DND-41 (cell line): ENCODE measurements around the gene SKAP1.

Experiments used
- ATAC-seq: fragments of 200-7000 bp; cut with Tn5 transposase; 3 replicates; pipeline ENCODE4 v1.9.1; 2021; ENCODE audit warnings: low read depth; ENCODE audit not compliant: insufficient read depth
- DNase-seq: peaks from one replicate; pipeline ENCODE4 v3.0.0-alpha.2; 2020
- H2AFZ ChIP-seq: 2 replicates; pipeline ENCODE4 v1.6.0; 2012; ENCODE audit warnings: low read depth, low read length
- H3K27ac ChIP-seq: 2 replicates; pipeline ENCODE4 v1.5.1; 2012; ENCODE audit warnings: low read length, inconsistent platforms
- H3K27me3 ChIP-seq: fragments of 200-600 bp; sonication (generic); 2 replicates; pipeline ENCODE4 v1.6.0; 2012; ENCODE audit warnings: low read length, mild to moderate bottlenecking, inconsistent platforms; ENCODE audit not compliant: insufficient read depth, poor library complexity
- H3K36me3 ChIP-seq: 2 replicates; pipeline ENCODE4 v1.5.1; 2012; ENCODE audit warnings: low read length, inconsistent platforms; ENCODE audit not compliant: insufficient read depth
- H3K4me1 ChIP-seq: 2 replicates; pipeline ENCODE4 v1.5.1; 2012; ENCODE audit warnings: mild to moderate bottlenecking, low read length; ENCODE audit not compliant: insufficient read depth
- H3K4me2 ChIP-seq: 2 replicates; pipeline ENCODE4 v1.6.0; 2012; ENCODE audit warnings: mild to moderate bottlenecking, moderate library complexity, low read length, inconsistent platforms; ENCODE audit not compliant: insufficient read depth
- H3K4me3 ChIP-seq, 2 experiments: fragments of 200-600 bp in 1 of 2; shearing (Covaris generic) in 1 of 2; 2 replicates each; pipeline ENCODE4 v1.5.1; 2012 to 2016; ENCODE audit warnings: inconsistent platforms in 2 of 2, low read length in 2 of 2, mild to moderate bottlenecking in 2 of 2, low read depth in 1 of 2, moderate library complexity in 1 of 2
- H3K79me2 ChIP-seq: 2 replicates; pipeline ENCODE4 v1.6.0; 2012; ENCODE audit warnings: low read length, inconsistent platforms; ENCODE audit not compliant: insufficient read depth
- H3K9ac ChIP-seq: 2 replicates; pipeline ENCODE4 v1.6.0; 2012; ENCODE audit warnings: low read depth, mild to moderate bottlenecking, inconsistent platforms, low read length, moderate library complexity
- H3K9me3 ChIP-seq: 2 replicates; pipeline ENCODE4 v1.5.1; 2012; ENCODE audit warnings: low read length, moderate library complexity, mild to moderate bottlenecking, inconsistent platforms; ENCODE audit not compliant: insufficient read depth, severe bottlenecking
- H4K20me1 ChIP-seq: 2 replicates; pipeline ENCODE4 v1.6.0; 2012; ENCODE audit warnings: low read length; ENCODE audit not compliant: insufficient read depth
- CTCF ChIP-seq: IDR thresholded peaks from 2 replicates; pipeline ENCODE4 v1.5.1; 2012; ENCODE audit warnings: borderline replicate concordance, low read length, moderate library complexity, mild to moderate bottlenecking; ENCODE audit not compliant: poor library complexity, severe bottlenecking; ENCODE audit errors: extremely low read depth
- EZH2 ChIP-seq: IDR thresholded peaks from 3 replicates; pipeline ENCODE4 v1.6.1; 2012; ENCODE audit warnings: borderline replicate concordance, low read depth, mild to moderate bottlenecking, moderate library complexity, low read length, inconsistent platforms; ENCODE audit not compliant: severe bottlenecking

Gene SKAP1

GRCh38 chr17:48192321-48192731, 237.7 kb downstream of the SKAP1 start:
- H3K4me3 ChIP-seq = no peak overlapping the region
- DNase-seq (no peak), ATAC-seq (no peak)
- H3K79me2 ChIP-seq = no peaks in the 10 kb centered on the region
- H3K27me3 ChIP-seq = peaks cover 61% of the 10 kb centered on the region
- H3K9me3 ChIP-seq = no peaks in the 10 kb centered on the region
- H4K20me1 ChIP-seq = no peaks in the 10 kb centered on the region
- H3K27ac ChIP-seq = no peak overlapping the region
- TF ChIP-seq EZH2 (no peak), CTCF (no peak)
- no peak overlapping the region for H3K4me2 ChIP-seq
- no peak overlapping the region for H2AFZ ChIP-seq
- no peaks in the 10 kb centered on the region for H3K36me3 ChIP-seq
- H3K4me1 ChIP-seq = no peaks in the 10 kb centered on the region
- H3K9ac ChIP-seq = no peak overlapping the region

GRCh38 chr17:48191362-48191761, 238.7 kb downstream of the SKAP1 start:
- Histone ChIP-seq H3K9me3 (no peaks in the 10 kb centered on the region), H4K20me1 (no peaks in the 10 kb centered on the region), H3K79me2 (no peaks in the 10 kb centered on the region), H3K27ac (no peak overlapping the region), H3K36me3 (no peaks in the 10 kb centered on the region), H3K4me3 (no peak overlapping the region), H3K4me2 (no peak overlapping the region), H3K27me3 (peaks cover 62% of the 10 kb centered on the region), H3K9ac (no peak overlapping the region), H2AFZ (no peak overlapping the region), H3K4me1 (no peaks in the 10 kb centered on the region)
- TF ChIP-seq EZH2 (no peak), CTCF (no peak)
- DNase-seq (no peak), ATAC-seq (no peak)

- Histone ChIP-seq H3K9me3 (no peaks in the 10 kb centered on the region), H2AFZ (no peak overlapping the region), H3K36me3 (no peaks in the 10 kb centered on the region), H3K27ac (no peak overlapping the region), H3K4me1 (no peaks in the 10 kb centered on the region), H3K4me3 (no peak overlapping the region), H3K4me2 (no peak overlapping the region), H4K20me1 (no peaks in the 10 kb centered on the region), H3K9ac (no peak overlapping the region), H3K79me2 (no peaks in the 10 kb centered on the region), H3K27me3 (peaks cover 62% of the 10 kb centered on the region)
- ATAC-seq (no peak), DNase-seq (no peak)
- no peak for TF ChIP-seq EZH2
- no peak for TF ChIP-seq CTCF
These were observed 239.1 kb downstream of the SKAP1 start for GRCh38 chr17:48190871-48191270.
